HUES6 (cell line): ENCODE measurements around the gene GNAT1.

Source experiments
- H3K27ac ChIP-seq: 2 replicates; pipeline ENCODE4 v1.7.0; 2013; ENCODE audit warnings: low read depth, mild to moderate bottlenecking, low read length, inconsistent platforms
- H3K27me3 ChIP-seq: 2 replicates; pipeline ENCODE4 v1.6.1; 2013; ENCODE audit warnings: low read length; ENCODE audit not compliant: control insufficient read depth, insufficient read depth
- H3K36me3 ChIP-seq: 2 replicates; pipeline ENCODE4 v1.6.1; 2013; ENCODE audit warnings: low read length; ENCODE audit not compliant: control insufficient read depth, insufficient read depth
- H3K4me1 ChIP-seq: 2 replicates; pipeline ENCODE4 v1.6.1; 2013; ENCODE audit warnings: low read length; ENCODE audit not compliant: control insufficient read depth, insufficient read depth
- H3K4me3 ChIP-seq: 2 replicates; pipeline ENCODE4 v1.5.1; 2013; ENCODE audit warnings: low read depth, low read length
- H3K9ac ChIP-seq: one replicate; pipeline ENCODE4 v1.6.1; 2013; ENCODE audit warnings: mild to moderate bottlenecking, low read length
- H3K9me3 ChIP-seq: 2 replicates; pipeline ENCODE4 v1.6.1; 2013; ENCODE audit warnings: low read depth, low read length; ENCODE audit not compliant: control insufficient read depth, insufficient read depth

Gene GNAT1

DNA sequence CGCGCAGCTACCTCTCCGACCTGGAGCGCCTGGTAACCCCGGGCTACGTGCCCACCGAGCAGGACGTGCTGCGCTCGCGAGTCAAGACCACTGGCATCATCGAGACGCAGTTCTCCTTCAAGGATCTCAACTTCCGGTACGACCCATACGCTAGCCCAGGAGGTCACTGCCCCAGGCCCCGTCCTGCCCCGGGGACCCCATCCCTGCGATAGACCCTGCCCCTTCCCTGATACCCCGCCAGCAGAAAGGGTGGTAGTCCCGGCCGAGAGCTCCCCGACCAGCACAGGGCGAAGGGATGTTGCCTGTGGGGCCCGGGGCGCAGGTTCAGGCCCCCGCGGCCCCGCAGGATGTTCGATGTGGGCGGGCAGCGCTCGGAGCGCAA lies 2.3 kb downstream of the GNAT1 start:
- Histone ChIP-seq H3K27me3 (peaks cover 19% of the 10 kb centered on the region), H3K4me3 (no peak overlapping the region), H3K4me1 (peaks cover 10% of the 10 kb centered on the region), H3K9me3 (no peaks in the 10 kb centered on the region), H3K27ac (no peak overlapping the region), H3K36me3 (no peaks in the 10 kb centered on the region), H3K9ac (no peak overlapping the region)

DNA sequence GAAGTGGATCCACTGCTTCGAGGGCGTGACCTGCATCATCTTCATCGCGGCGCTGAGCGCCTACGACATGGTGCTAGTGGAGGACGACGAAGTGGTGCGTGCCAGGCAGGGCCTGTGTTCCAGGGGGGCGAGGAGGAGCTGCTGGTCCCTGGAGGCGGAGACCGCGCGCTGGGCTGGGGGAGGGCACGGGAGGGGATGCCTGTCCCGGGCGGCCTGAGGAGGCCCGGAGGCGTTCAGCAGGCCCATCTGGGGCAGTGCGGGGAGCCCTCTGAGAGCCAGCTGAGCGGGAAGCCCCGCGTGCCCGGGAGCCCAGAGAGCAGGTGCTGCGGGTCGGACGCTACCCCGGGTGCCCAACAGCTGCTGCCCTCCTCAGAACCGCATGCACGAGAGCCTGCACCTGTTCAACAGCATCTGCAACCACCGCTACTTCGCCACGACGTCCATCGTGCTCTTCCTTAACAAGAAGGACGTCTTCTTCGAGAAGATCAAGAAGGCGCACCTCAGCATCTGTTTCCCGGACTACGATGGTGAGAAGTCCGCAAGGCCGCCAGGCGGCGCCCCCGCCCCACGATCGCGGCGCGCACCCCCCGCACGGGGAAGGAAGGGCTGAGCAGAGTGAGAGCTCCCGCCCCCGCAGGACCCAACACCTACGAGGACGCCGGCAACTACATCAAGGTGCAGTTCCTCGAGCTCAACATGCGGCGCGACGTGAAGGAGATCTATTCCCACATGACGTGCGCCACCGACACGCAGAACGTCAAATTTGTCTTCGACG lies 2.9 kb downstream of the GNAT1 start:
- peak overlapping the region; percentile 21 for H3K4me3 ChIP-seq
- no peak overlapping the region for H3K9ac ChIP-seq
- H3K27ac ChIP-seq, result no peak overlapping the region
- H3K36me3 ChIP-seq, result no peaks in the 10 kb centered on the region
- peaks cover 10% of the 10 kb centered on the region for H3K4me1 ChIP-seq
- H3K9me3 ChIP-seq, result no peaks in the 10 kb centered on the region
- H3K27me3 ChIP-seq, result peaks cover 19% of the 10 kb centered on the region

DNA sequence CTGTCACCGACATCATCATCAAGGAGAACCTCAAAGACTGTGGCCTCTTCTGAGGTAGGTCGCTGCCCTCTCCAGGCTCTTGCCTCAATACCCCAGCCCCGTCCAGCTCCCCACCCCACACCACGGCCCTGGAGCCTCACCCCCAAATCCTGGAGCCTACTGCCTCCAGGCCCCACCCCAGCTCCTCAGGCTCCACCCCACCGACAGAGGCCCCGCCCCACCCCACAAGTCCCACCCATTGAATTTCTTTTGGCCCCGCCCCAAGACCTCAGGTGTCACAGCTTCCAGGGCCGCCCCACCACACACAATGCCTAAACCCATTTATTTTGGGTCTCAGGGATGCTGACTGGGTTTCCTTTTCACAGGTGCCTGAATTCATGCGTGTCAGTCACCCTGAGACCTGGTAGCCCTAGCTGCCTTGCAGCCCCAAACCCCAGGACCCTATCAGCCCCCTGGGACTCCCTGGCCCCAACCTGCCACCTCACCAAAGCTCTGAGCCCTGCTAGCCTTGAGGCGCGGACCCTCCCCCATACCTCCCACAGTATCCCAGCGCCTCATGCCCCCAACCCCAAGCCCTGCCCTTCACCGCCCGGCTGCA lies 3.6 kb downstream of the GNAT1 start:
- H3K36me3 ChIP-seq, result no peaks in the 10 kb centered on the region
- peaks cover 10% of the 10 kb centered on the region for H3K4me1 ChIP-seq
- peaks cover 19% of the 10 kb centered on the region for H3K27me3 ChIP-seq
- no peaks in the 10 kb centered on the region for H3K9me3 ChIP-seq
- no peak overlapping the region for H3K27ac ChIP-seq
- no peak overlapping the region for H3K9ac ChIP-seq
- H3K4me3 ChIP-seq, result peak overlapping the region; percentile 21

DNA sequence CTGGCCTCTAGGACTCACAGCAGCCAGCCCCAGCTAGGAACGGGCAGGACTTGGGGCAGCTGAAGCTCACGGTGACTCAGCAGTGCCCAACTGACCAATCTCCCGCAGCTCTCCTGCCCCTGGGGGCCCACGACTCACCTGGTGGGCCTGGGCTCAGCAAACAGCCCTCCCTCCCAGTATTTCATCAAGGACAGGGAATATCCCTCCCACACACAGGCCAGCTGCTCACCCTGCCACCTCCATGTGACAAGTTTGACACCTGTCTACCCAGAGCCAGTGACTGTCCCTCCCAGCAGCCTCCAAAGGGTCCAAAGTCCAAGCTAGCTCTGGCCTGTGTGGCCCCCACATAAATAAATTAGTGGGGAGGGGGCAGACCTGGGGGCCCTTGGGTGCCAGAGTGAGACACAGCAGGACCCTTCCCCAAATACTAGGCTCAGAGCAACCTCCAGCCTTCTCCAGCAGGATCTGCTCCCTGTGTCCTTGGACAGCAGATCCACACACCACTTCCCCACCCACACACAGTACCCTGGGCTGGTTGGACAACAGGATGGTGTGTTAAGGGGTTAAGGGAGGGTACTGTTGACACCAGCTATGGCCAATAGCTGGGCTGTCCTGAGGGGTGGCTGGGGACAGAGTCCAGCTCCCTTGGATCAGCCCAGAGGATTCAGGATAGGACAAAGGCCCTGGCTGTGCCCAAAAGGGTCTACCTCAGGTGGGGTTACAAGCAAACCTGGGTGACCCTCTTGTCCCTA lies 4.3 kb downstream of the GNAT1 start:
- no peaks in the 10 kb centered on the region for H3K9me3 ChIP-seq

DNA sequence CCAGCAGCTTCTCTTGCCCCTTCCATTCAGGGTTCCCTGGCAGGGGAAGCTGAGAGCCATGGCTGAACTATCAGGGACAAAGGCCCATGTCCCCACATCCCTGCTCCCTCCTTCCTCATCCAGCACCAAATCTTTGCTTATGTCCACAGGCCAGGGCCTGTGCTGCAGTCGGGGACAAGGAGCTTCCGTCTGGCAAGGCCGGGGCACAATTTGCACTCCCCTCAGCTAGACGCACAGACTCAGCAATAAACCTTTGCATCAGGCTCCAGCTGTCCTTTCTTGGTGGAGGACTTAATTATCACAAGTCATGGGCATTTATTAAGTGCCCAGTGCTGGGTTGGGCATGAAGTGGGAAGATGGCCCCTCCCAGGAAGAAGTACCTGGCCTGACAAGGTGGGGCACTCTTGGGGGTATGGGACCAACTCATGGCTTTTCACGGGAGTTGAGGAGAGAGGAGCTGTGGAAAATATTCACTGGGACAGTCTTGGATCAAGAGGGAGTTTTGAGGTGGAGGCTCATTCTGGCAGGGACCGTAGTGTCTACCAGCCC lies 4.9 kb downstream of the GNAT1 start:
- no peak overlapping the region for H3K27ac ChIP-seq
- H3K36me3 ChIP-seq, result no peaks in the 10 kb centered on the region
- H3K9ac ChIP-seq, result no peak overlapping the region
- peaks cover 20% of the 10 kb centered on the region for H3K27me3 ChIP-seq
- no peaks in the 10 kb centered on the region for H3K9me3 ChIP-seq
- H3K4me1 ChIP-seq, result peaks cover 10% of the 10 kb centered on the region
- H3K4me3 ChIP-seq, result no peak overlapping the region

More for the DNA sequence above, 4.3 kb downstream of the GNAT1 start:
- Histone ChIP-seq H3K4me3 (no peak overlapping the region), H3K27ac (no peak overlapping the region), H3K4me1 (peaks cover 10% of the 10 kb centered on the region), H3K9ac (no peak overlapping the region), H3K36me3 (no peaks in the 10 kb centered on the region), H3K27me3 (peaks cover 19% of the 10 kb centered on the region)

DNA sequence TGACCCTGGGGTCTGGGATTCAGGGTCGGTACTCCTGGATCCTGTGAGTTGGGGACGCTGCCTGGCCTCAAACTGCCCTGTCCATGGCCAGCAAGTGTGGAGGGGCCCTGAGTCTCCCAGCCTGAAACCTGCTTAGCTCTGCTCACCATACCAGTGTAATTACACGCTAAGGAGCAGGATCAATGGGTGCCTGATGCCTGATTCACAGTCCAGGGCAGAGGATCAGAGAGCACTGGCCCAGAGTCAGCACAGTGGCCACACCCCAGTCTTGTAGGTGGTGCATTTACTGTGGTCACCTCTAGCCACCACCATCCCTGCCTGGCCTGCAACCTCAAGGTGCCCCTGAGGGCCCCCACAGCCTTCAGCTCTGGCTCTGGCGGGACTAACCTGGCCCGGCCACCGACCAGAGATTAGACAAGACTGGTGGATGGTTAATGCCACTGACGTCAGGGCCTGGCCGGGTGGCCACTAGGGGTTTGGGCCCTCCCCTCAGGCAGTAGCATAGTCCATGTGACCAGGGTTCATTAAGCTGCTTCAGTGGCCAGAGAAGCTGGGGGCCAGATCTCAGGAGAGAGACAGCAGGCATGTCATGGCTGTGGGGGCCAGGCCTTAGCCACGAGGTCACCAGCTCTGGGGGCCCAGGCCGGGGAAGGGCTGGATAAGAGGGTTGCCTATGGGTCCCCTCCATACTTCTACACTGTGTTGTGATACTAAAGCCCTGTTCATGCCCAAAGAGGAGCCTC lies 10.3 kb downstream of the GNAT1 start:
- no peak overlapping the region for H3K9ac ChIP-seq
- H3K9me3 ChIP-seq, result no peaks in the 10 kb centered on the region
- H3K4me1 ChIP-seq, result peaks cover 18% of the 10 kb centered on the region
- no peak overlapping the region for H3K27ac ChIP-seq
- no peaks in the 10 kb centered on the region for H3K36me3 ChIP-seq
- H3K27me3 ChIP-seq, result peaks cover 47% of the 10 kb centered on the region
- H3K4me3 ChIP-seq, result no peak overlapping the region

DNA sequence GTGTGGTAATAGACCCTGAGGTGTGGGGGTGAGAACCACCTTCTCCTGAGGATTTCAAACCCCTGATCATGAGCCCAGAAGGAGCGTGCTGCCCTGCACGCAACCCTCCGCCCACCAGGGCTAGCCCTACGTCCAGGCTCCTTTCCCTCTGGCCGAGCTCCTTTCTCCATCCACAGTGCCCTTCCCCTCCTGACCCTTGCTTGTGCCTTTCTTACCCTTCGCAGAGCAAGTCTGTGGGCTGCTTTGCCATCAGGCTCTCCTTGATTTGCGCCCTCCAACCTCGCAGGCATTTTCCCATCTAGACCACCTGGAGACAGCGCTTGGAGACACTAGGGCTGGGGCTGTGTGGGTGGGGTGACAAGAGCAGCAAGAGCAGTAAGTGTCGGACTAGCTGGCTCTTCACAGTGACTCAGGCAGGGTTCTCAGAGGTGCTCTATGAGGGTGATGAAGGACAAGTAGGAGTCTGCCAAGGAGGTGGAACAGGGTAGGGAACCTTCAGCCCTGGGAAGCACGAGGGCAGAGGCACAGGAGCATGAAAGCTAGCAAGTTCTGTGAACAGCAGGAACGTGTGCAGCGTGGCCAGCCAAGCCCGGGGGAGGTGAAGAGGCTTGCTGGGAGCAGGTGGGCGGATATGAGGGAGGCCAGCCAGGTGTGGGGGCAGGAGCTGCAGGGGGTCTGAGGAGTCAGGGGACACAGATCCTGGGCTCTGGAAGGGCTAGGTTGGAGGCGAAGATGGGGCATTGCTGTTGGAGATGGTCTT lies 11.1 kb downstream of the GNAT1 start:
- peaks cover 51% of the 10 kb centered on the region for H3K27me3 ChIP-seq
- H3K4me3 ChIP-seq, result no peak overlapping the region
- H3K9me3 ChIP-seq, result no peaks in the 10 kb centered on the region
- H3K36me3 ChIP-seq, result no peaks in the 10 kb centered on the region
- H3K4me1 ChIP-seq, result peaks cover 18% of the 10 kb centered on the region
- no peak overlapping the region for H3K9ac ChIP-seq
- no peak overlapping the region for H3K27ac ChIP-seq

DNA sequence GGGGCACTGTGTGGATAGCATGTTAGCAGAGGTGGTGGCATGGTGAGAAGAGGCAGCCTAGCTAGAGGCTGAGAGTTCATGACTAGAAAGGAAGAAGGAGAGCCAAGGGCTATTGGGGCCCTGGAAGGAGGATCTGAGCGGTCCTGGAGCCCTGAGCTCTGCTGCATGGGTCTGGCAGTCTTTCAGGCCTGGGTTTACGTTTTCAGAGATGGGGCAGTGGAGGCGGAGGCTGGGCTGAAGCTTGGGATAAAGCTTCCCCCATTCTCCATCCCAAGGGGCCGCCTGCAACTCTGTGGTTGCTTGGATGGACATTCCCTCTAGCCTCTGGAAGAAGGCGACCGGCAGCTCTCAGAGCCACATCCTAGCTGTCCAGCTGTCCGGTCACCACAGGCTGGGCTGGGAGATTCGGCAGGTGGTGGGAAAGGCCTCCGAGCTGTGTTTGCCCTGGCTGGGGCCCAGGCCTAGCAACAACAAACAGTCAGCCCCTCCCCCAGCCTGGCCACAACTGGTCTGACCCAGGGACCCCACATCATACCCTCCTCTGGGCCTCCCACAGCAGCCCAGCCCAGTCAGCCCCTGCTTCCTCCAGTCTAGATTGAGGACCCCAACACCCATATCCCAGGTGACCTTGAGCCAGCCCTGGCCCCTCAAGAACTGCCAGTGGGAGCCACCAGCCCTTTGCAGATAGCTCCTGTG lies 11.9 kb downstream of the GNAT1 start:
- Histone ChIP-seq H3K36me3 (no peaks in the 10 kb centered on the region), H3K27ac (no peak overlapping the region), H3K27me3 (peaks cover 54% of the 10 kb centered on the region), H3K9me3 (no peaks in the 10 kb centered on the region), H3K4me3 (no peak overlapping the region), H3K4me1 (peaks cover 18% of the 10 kb centered on the region), H3K9ac (no peak overlapping the region)

DNA sequence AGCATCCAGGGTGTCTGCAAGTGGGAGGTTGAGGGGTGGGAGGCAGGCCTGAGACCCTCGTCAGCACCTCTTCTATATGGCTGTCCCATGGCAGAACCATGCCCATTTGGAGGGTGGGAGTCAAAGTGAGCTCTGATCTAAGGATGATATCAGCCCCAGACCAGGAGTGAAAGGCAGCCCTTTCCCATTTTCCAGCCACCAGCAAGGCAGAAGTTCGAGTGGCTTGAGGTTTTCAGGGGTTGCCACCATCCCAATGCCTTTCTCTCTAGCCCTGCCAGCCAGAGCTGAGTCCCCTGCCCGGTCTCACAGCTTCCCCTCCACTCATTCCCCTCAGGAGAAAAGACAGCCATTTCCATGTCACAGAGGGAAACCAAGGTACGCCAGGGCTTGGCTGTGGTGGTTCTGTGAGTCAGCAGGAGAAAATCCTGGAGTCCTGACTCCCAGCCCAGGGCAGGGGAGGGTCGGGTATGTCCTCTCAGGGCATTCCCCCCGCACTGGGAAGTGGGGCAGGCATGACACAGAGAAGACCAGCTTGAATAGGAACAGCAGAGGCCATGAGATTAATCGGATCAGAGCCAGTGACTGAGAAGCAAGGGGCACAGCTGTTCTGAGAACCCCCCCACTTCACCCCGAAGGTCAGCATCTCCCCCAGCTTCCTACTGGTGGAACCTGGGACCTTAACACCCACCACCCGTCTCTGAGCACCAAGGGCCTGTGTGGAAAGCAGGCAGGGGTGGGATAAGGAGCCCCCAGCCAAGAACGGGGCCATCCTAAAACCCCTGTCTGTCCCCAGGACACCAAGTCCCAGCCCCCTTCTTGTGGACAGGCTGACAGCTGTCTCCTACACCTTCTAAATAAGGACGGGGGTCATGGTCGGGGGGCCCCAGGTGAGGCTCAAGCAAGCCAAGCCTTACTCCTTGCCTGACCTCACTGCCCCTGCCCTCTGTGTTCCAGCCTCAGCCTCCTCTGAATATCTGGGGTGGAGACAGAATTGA lies 12.7 kb downstream of the GNAT1 start:
- no peak overlapping the region for H3K4me3 ChIP-seq
- H3K27ac ChIP-seq, result no peak overlapping the region
- H3K27me3 ChIP-seq, result peaks cover 54% of the 10 kb centered on the region

More for the DNA sequence above, 12.7 kb downstream of the GNAT1 start:
- no peaks in the 10 kb centered on the region for H3K36me3 ChIP-seq
- H3K9me3 ChIP-seq, result no peaks in the 10 kb centered on the region
- H3K9ac ChIP-seq, result no peak overlapping the region
- H3K4me1 ChIP-seq, result peaks cover 18% of the 10 kb centered on the region
